B cell (primary cell): Measurements from ENCODE around the gene FADD. TPM values are rescaled to one million over a fixed set of nuclear protein-coding genes. Genes with fewer than 3 reads are reported as not detected.

Experiments used
- ATAC-seq: fragments of 200-7000 bp; cut with Tn5 transposase; one replicate; pipeline ENCODE4 v1.10.0; 2021; ENCODE audit warnings: low read depth, mild to moderate bottlenecking, moderate number of reproducible peaks, moderate library complexity
- CTCF ChIA-PET: fragments of 350-600 bp; sonication (Branson Sonifier 250); formaldehyde crosslinking; loops from one replicate; lab custom pipeline; 2021; ENCODE audit warnings: antibody characterized with exemption, inconsistent platforms; lab: Charles Lee
- POLR2A ChIA-PET: fragments of 350-600 bp; sonication (Branson Sonifier 250); formaldehyde crosslinking; loops from one replicate; lab custom pipeline; 2021; ENCODE audit warnings: antibody characterized with exemption; lab: Charles Lee
- DNase-seq: peaks from one replicate; pipeline ENCODE4 v3.0.0; 2013
- H2AFZ ChIP-seq: 2 replicates; pipeline ENCODE4 v1.6.1; 2012; ENCODE audit warnings: mild to moderate bottlenecking, low read depth, low read length; ENCODE audit not compliant: insufficient read depth, poor library complexity, severe bottlenecking
- H3K27ac ChIP-seq, 2 donors: 1 replicate in 1 of 2; 2 replicates in 1 of 2; pipeline ENCODE4 v1.5.1; 2012 to 2013; ENCODE audit warnings: low read length in 2 of 2, mild to moderate bottlenecking in 2 of 2, moderate library complexity in 1 of 2
- H3K27me3 ChIP-seq, 4 experiments: fragments of 200-600 bp in 1 of 4; sonication (generic) in 1 of 4; replicated peaks in 1 of 4; 1 replicate in 2 of 4; 2 replicates in 2 of 4; pipeline versions ENCODE4 v1.6.1 to v1.7.0; 2013 to 2016; ENCODE audit warnings: low read length in 3 of 4, mild to moderate bottlenecking in 2 of 4, mixed read lengths in 1 of 4, moderate library complexity in 1 of 4; ENCODE audit not compliant: insufficient read depth in 4 of 4, control insufficient read depth in 3 of 4; ENCODE audit errors: control extremely low read depth in 1 of 4
- H3K36me3 ChIP-seq, 2 experiments: replicated peaks in 1 of 2; 1 replicate in 1 of 2; 2 replicates in 1 of 2; pipeline versions ENCODE4 v1.6.1 to v1.7.1; 2013; ENCODE audit warnings: low read length in 1 of 2; ENCODE audit not compliant: insufficient read depth in 2 of 2, control insufficient read depth in 1 of 2; ENCODE audit errors: control extremely low read depth in 1 of 2, extremely low read depth in 1 of 2
- H3K4me1 ChIP-seq, 2 donors: fragments of 200-600 bp in 1 of 2; sonication (generic) in 1 of 2; 1 replicate in 1 of 2; 2 replicates in 1 of 2; pipeline versions ENCODE4 v1.5.1 to v1.6.1; 2013 to 2017; ENCODE audit warnings: low read length in 2 of 2; ENCODE audit not compliant: control insufficient read depth in 2 of 2, insufficient read depth in 2 of 2
- H3K4me2 ChIP-seq: replicated peaks from 2 replicates; pipeline ENCODE3; 2012; ENCODE audit warnings: mild to moderate bottlenecking, low read depth, low read length; ENCODE audit not compliant: poor library complexity, severe bottlenecking
- H3K4me3 ChIP-seq, 5 experiments: fragments of 200-600 bp in 1 of 5; sonication (generic) in 1 of 5; 1 replicate in 3 of 5; 2 replicates in 2 of 5; pipeline versions ENCODE4 v1.5.1 to v1.7.0; 2011 to 2016; ENCODE audit warnings: low read length in 4 of 5, mild to moderate bottlenecking in 4 of 5, low read depth in 2 of 5, control low read depth in 1 of 5, moderate library complexity in 1 of 5; ENCODE audit not compliant: insufficient read depth in 1 of 5; ENCODE audit errors: control extremely low read depth in 1 of 5, extremely low read depth in 1 of 5
- H3K79me2 ChIP-seq: fragments of 200-600 bp; sonication (generic); one replicate; pipeline ENCODE4 v1.6.0; 2016; ENCODE audit warnings: low read length; ENCODE audit not compliant: control insufficient read depth, insufficient read depth
- H3K9ac ChIP-seq: fragments of 200-600 bp; sonication (generic); 2 replicates; pipeline ENCODE4 v1.6.1; 2017; ENCODE audit warnings: mild to moderate bottlenecking, low read length, moderate library complexity
- H3K9me3 ChIP-seq, 3 donors: one replicate each; pipeline versions ENCODE4 v1.6.1 to v1.7.1; 2013; ENCODE audit warnings: low read length in 2 of 3; ENCODE audit not compliant: control insufficient read depth in 2 of 3, insufficient read depth in 1 of 3; ENCODE audit errors: control extremely low read depth in 1 of 3
- H4K20me1 ChIP-seq: 2 replicates; pipeline ENCODE4 v1.6.0; 2012; ENCODE audit warnings: mild to moderate bottlenecking, low read length; ENCODE audit not compliant: insufficient read depth, control insufficient read depth, poor library complexity, severe bottlenecking
- H3K27ac Mint-ChIP-seq: one replicate; pipeline ENCODE4 v1.8.0; 2021; ENCODE audit warnings: mixed read lengths
- H3K27me3 Mint-ChIP-seq: one replicate; pipeline ENCODE4 v1.8.0; 2021; ENCODE audit warnings: mixed read lengths
- H3K4me1 Mint-ChIP-seq: one replicate; pipeline ENCODE4 v1.8.0; 2021; ENCODE audit warnings: mixed read lengths
- H3K4me3 Mint-ChIP-seq: one replicate; pipeline ENCODE4 v1.8.0; 2021; ENCODE audit warnings: mixed read lengths
- H3K9me3 Mint-ChIP-seq: one replicate; pipeline ENCODE4 v1.8.0; 2022; ENCODE audit warnings: mixed read lengths; ENCODE audit not compliant: insufficient read depth
- EZH2 ChIP-seq: IDR thresholded peaks from 2 replicates; pipeline ENCODE4 v1.6.1; 2012; ENCODE audit warnings: borderline replicate concordance, low read depth, mild to moderate bottlenecking, moderate library complexity, low read length; ENCODE audit not compliant: insufficient read depth, poor library complexity, severe bottlenecking
- WGBS: methylation state at CpG from one replicate; pipeline ENCODE4 v1.1.5; 2013; ENCODE audit warnings: missing lambda C conversion rate; ENCODE audit not compliant: insufficient coverage; 5-methylcytosine and 5-hydroxymethylcytosine counted together
- intact Hi-C: fragments of 100-400 bp; cut with micrococcal nuclease; formaldehyde crosslinking; loops from one replicate; pipeline ENCODE4 v1.10.0; 2022
- polyA plus RNA-seq: library from polyadenylated mRNA; depleted of rRNA; stranded (reverse); fragments of >200 nt; gene quantifications from 2 replicates; pipeline ENCODE4 v1.2.3, GENCODE V29; 2012
- total RNA-seq, 2 donors: library from RNA; stranded (reverse); fragments of 120-200 nt in 1 of 2; gene quantifications; 1 replicate in 1 of 2; 2 replicates in 1 of 2; pipeline versions ENCODE4 v1.2.3 to v1.2.4, GENCODE V29; 2013 to 2022
- TF ChIP-seq, protein P1 (sequence below): fragments of 200-600 bp; IDR thresholded peaks from one replicate; pipeline ENCODE4 v1.8.0; 2022; ENCODE audit warnings: antibody characterized with exemption, mild to moderate bottlenecking

Gene FADD
- total and polyA plus RNA-seq, 2 donors (not counting 1 experiment from before 2014, with no cell fraction given): 5.4 to 26.6 TPM

DNA sequence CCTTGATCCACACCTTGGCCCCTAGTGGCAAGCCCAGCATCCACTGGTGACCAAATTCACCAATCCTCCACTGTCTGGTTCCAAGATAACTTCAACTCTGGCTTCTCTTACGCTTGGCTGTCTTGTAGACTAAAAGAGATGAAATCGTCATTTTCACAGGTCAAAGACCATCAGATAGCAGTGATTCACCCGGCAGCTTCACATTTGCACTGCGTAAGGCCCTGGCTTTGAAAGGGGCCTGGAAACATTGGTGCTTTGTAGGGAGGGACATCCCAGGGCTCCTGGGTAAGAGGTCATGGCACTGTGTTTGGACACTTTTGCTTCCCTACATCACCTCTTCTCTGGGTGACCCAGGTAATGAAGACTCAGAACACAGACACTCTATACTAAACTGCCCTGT is 30.1 kb upstream of the FADD start:
- H3K27me3 Mint-ChIP-seq: peaks cover 5% of the 10 kb centered on the region
- CTCF ChIA-PET: no interaction called here
- Histone ChIP-seq H2AFZ (no peak overlapping the region), H3K27ac (no peak overlapping the region), H3K9me3 (no peaks in the 10 kb centered on the region), H3K27me3 (no peaks in the 10 kb centered on the region), H3K36me3 (no peaks in the 10 kb centered on the region), H3K4me2 (no peak overlapping the region), H3K4me3 (no peak overlapping the region), H4K20me1 (no peaks in the 10 kb centered on the region), H3K79me2 (no peaks in the 10 kb centered on the region), H3K9ac (no peak overlapping the region), H3K4me1 (no peaks in the 10 kb centered on the region)
- no peaks in the 10 kb centered on the region for H3K4me1 Mint-ChIP-seq
- no peaks in the 10 kb centered on the region for H3K9me3 Mint-ChIP-seq
- no peak overlapping the region for H3K4me3 Mint-ChIP-seq
- no peak overlapping the region for H3K27ac Mint-ChIP-seq
- WGBS: 96% methylated on average over 4 of the region's 4 CpGs
- POLR2A ChIA-PET: no interaction called here
- no peak for DNase-seq
- no peak for ATAC-seq
- TF ChIP-seq, protein P1, sequence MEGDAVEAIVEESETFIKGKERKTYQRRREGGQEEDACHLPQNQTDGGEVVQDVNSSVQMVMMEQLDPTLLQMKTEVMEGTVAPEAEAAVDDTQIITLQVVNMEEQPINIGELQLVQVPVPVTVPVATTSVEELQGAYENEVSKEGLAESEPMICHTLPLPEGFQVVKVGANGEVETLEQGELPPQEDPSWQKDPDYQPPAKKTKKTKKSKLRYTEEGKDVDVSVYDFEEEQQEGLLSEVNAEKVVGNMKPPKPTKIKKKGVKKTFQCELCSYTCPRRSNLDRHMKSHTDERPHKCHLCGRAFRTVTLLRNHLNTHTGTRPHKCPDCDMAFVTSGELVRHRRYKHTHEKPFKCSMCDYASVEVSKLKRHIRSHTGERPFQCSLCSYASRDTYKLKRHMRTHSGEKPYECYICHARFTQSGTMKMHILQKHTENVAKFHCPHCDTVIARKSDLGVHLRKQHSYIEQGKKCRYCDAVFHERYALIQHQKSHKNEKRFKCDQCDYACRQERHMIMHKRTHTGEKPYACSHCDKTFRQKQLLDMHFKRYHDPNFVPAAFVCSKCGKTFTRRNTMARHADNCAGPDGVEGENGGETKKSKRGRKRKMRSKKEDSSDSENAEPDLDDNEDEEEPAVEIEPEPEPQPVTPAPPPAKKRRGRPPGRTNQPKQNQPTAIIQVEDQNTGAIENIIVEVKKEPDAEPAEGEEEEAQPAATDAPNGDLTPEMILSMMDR: no peak
- TF ChIP-seq EZH2: no peak
- intact Hi-C loops: no loop called here

DNA sequence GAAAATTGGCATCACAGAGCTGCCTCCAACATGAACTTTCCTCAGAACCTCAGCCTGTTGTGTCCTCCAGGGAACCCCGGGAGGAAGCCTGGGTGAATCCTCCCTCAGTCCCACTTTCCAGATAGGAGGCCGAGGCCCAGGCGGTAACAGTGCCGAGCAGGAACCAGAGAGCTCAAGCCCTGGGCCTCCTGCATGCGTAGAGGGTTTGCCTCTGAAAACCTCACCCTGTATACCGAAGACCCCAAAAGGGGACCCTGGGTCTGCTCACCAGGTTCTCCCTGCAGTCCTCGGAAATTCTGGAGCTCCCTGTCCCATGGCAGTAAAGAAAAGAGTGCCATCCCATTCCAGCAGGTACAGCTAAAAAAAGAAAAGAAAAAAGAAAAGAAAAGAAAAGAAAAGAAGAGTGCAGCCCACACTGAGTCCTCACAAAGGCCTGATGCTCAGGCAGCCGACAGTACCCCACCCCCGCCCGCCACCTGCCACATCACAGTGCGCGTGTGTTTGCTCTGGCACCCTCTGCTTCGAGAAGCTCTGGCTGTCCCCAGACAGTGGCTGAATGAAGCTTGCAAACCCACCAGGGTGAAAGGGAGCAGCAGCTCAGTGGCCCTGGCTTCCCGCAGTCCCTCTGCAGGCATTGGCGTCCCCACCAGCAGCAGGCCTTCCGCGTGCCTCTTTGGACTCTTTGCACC is 28.4 kb upstream of the FADD start:
- 92% methylated on average over 16 of the region's 17 CpGs for WGBS

More for the DNA sequence above, 28.4 kb upstream of the FADD start:
- H2AFZ ChIP-seq: no peak overlapping the region
- ATAC-seq (no peak), DNase-seq (no peak)
- H3K4me2 ChIP-seq: no peak overlapping the region
- no peaks in the 10 kb centered on the region for H3K4me1 Mint-ChIP-seq
- no peaks in the 10 kb centered on the region for H3K27me3 ChIP-seq
- intact Hi-C loops: no loop called here
- POLR2A ChIA-PET: no interaction called here
- H3K9ac ChIP-seq: no peak overlapping the region
- CTCF ChIA-PET: interaction anchor here (0.9 kb wide), 1 partner anchor 22 kb away, joined by 5 read pairs; no protein-coding TSS in a partner anchor
- no peaks in the 10 kb centered on the region for H3K27me3 Mint-ChIP-seq
- no peaks in the 10 kb centered on the region for H3K9me3 Mint-ChIP-seq
- no peaks in the 10 kb centered on the region for H4K20me1 ChIP-seq
- no peak overlapping the region for H3K4me3 Mint-ChIP-seq
- no peaks in the 10 kb centered on the region for H3K4me1 ChIP-seq
- TF ChIP-seq, protein P1: no peak
- no peak for TF ChIP-seq EZH2
- no peaks in the 10 kb centered on the region for H3K79me2 ChIP-seq
- no peaks in the 10 kb centered on the region for H3K9me3 ChIP-seq
- no peak overlapping the region for H3K27ac ChIP-seq
- H3K4me3 ChIP-seq: no peak overlapping the region
- H3K27ac Mint-ChIP-seq: no peak overlapping the region
- no peaks in the 10 kb centered on the region for H3K36me3 ChIP-seq
